Keratinocyte (primary cell): ENCODE measurements around the gene TNNC2. TPM values are rescaled to one million over a fixed set of nuclear protein-coding genes. Genes with fewer than 3 reads are reported as not detected.
"Not testable (repeated sequence)": the region's sequence is repeated elsewhere in the genome, so short reads cannot be mapped to it uniquely, and the experiment has no call there.

ENCODE experiments used
- DNase-seq: peaks from one replicate; pipeline ENCODE4 v3.0.0-alpha.2; 2011; ENCODE audit warnings: low read depth, missing footprints, low spot score
- FAIRE-seq: peaks from 2 replicates; lab custom pipeline; 2011; peaks lifted over from hg19 to GRCh38; lab: Jason Lieb, UNC
- H2AFZ ChIP-seq: 2 replicates; pipeline ENCODE4 v1.6.0; 2012; ENCODE audit warnings: low read length, control low read depth, inconsistent platforms; ENCODE audit not compliant: control insufficient read depth
- H3K27ac ChIP-seq: 2 replicates; pipeline ENCODE4 v1.5.1; 2011; ENCODE audit warnings: low read length; ENCODE audit not compliant: control insufficient read depth, insufficient read depth
- H3K27me3 ChIP-seq: 3 replicates; pipeline ENCODE4 v1.6.0; 2011; ENCODE audit warnings: low read length; ENCODE audit not compliant: control insufficient read depth, insufficient read depth; ENCODE audit errors: extremely low read depth
- H3K36me3 ChIP-seq, 2 experiments: 2 replicates in 1 of 2; 3 replicates in 1 of 2; pipeline ENCODE4 v1.5.1; 2011; ENCODE audit warnings: low read length in 2 of 2, mild to moderate bottlenecking in 1 of 2; ENCODE audit not compliant: control insufficient read depth in 2 of 2, insufficient read depth in 2 of 2; ENCODE audit errors: extremely low read depth in 1 of 2
- H3K4me1 ChIP-seq: 3 replicates; pipeline ENCODE4 v1.5.1; 2011; ENCODE audit warnings: low read length; ENCODE audit not compliant: control insufficient read depth, insufficient read depth; ENCODE audit errors: extremely low read depth
- H3K4me2 ChIP-seq: 3 replicates; pipeline ENCODE4 v1.6.0; 2011; ENCODE audit warnings: low read depth, low read length; ENCODE audit not compliant: control insufficient read depth, insufficient read depth; ENCODE audit errors: extremely low read depth
- H3K4me3 ChIP-seq, 3 experiments: fragments of 200-600 bp in 1 of 3; sonication (generic) in 1 of 3; 2 replicates in 2 of 3; 3 replicates in 1 of 3; pipeline ENCODE4 v1.5.1; 2011 to 2016; ENCODE audit warnings: low read length in 3 of 3, mild to moderate bottlenecking in 3 of 3, control low read depth in 2 of 3, inconsistent platforms in 1 of 3, low read depth in 1 of 3, mixed read lengths in 1 of 3, mixed run types in 1 of 3, moderate library complexity in 1 of 3; ENCODE audit not compliant: control insufficient read depth in 2 of 3, insufficient read depth in 2 of 3; ENCODE audit errors: extremely low read depth in 1 of 3
- H3K79me2 ChIP-seq: 2 replicates; pipeline ENCODE4 v1.6.0; 2012; ENCODE audit warnings: low read length; ENCODE audit not compliant: control insufficient read depth, insufficient read depth
- H3K9ac ChIP-seq: 3 replicates; pipeline ENCODE4 v1.6.0; 2011; ENCODE audit warnings: low read length; ENCODE audit not compliant: control insufficient read depth, insufficient read depth; ENCODE audit errors: extremely low read depth
- H3K9me1 ChIP-seq: 3 replicates; pipeline ENCODE4 v1.6.0; 2011; ENCODE audit warnings: low read length; ENCODE audit not compliant: control insufficient read depth, insufficient read depth; ENCODE audit errors: extremely low read depth
- H3K9me3 ChIP-seq: 2 replicates; pipeline ENCODE4 v1.5.1; 2012; ENCODE audit warnings: low read depth, low read length; ENCODE audit not compliant: control insufficient read depth
- H4K20me1 ChIP-seq: 3 replicates; pipeline ENCODE4 v1.6.0; 2011; ENCODE audit warnings: low read length; ENCODE audit not compliant: control insufficient read depth, insufficient read depth; ENCODE audit errors: extremely low read depth
- EZH2 ChIP-seq: IDR thresholded peaks from one replicate; pipeline ENCODE4 v1.6.1; 2012; ENCODE audit warnings: inconsistent platforms, mild to moderate bottlenecking, low read length, moderate library complexity
- dilution Hi-C: fragments of 300-500 bp; cut with MboI; formaldehyde crosslinking; loops from one replicate; pipeline ENCODE4 v1.7.0; 2020; ENCODE audit warnings: low sequenced_read_pairs; ENCODE audit not compliant: extremely low pct_ligation_motif_present
- polyA plus RNA-seq, 5 experiments: library from polyadenylated mRNA; depleted of rRNA in 3 of 5; stranded (reverse) in 3 of 5; stranded (forward) in 1 of 5; unstranded in 1 of 5; fragments of >200 nt; gene quantifications; 1 replicate in 1 of 5; 2 replicates in 3 of 5; 3 replicates in 1 of 5; pipeline versions ENCODE4 v1.2.1 to v1.2.3, GENCODE V29; 2011 to 2012; ENCODE audit warnings: missing spikeins in 2 of 5, low read depth in 1 of 5, low replicate concordance in 1 of 5
- TF ChIP-seq, protein P1 (sequence below), 3 experiments: IDR thresholded peaks in 1 of 3; conservative IDR thresholded peaks in 1 of 3; optimal IDR thresholded peaks in 1 of 3; 2 replicates in 2 of 3; 3 replicates in 1 of 3; pipeline versions ENCODE3 to v1.5.1; 2011; ENCODE audit warnings: low read length in 3 of 3, mild to moderate bottlenecking in 3 of 3, moderate library complexity in 2 of 3, control low read depth in 1 of 3, inconsistent platforms in 1 of 3; ENCODE audit not compliant: insufficient read depth in 2 of 3; ENCODE audit errors: extremely low read depth in 1 of 3

The TNNC2 gene
- polyA plus RNA-seq, 1 donor (not counting 4 experiments of a cell fraction or from before 2014, with no cell fraction given), result 0.16 TPM

DNA sequence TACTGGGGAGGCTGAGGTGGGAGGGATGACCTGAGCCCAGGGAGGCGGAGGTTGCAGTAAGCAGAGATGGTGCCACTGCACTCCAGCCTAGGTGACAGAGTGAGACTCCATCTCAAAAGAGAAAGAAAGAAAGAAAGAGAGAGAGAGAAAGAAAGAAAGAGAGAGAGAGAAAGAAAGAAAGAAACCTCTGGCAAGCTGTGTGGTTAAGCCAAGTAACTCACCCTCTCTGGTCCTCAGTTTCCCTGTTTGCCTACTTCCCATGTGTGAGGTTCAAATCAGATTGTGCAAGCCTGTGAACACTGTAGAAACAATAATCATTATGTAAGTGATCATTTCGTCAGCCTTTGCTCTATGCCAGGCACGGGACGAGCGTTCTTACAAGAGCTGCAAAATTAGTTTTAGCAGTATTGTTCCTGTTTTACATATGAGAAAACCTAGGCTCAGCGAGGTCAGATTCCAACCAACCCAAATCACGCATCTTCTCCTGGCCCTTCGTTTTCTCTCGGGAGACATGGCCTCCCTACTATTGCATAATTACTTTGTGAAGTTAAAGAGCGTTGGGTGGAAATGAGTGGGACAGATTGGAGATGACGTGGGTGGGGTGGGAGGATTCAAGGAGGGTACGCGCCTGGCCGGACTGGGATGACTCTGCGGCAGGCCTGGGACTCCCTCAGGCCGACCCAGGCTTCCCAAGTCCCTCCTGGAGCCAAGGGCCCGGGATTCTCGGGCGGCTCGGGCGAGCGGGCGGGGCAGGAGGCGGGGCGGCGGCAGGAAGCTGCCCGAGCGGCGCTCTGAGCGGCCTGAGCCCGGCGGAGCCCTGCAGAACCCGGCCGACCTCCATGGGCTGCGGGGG, 6.1 kb upstream of the TNNC2 start, which contains the start of gene SNX21:
TSS of gene SNX21 (plus strand) at position 770 of the 853 bp plus-strand sequence. CDS start 121 bp downstream, outside the sequence.
- Histone ChIP-seq H3K4me3 (peak within 1 kb of the TSS; percentile 57 to 85 (median 61)), H3K4me2 (peak within 1 kb of the TSS; percentile 86), H3K9ac (peak within 1 kb of the TSS; percentile 82), H3K36me3 (no peaks in the 10 kb centered on the region), H3K4me1 (peaks cover 24% of the 10 kb centered on the region), H3K27ac (peak within 1 kb of the TSS; percentile 77), H4K20me1 (no peaks in the 10 kb centered on the region), H3K27me3 (no peaks in the 10 kb centered on the region), H3K79me2 (no peaks in the 10 kb centered on the region), H2AFZ (peak within 1 kb of the TSS; percentile 95), H3K9me3 (no peaks in the 10 kb centered on the region), H3K9me1 (peaks cover 2% of the 10 kb centered on the region)
- DNase-seq (no peak), FAIRE-seq (no peak)
- TF ChIP-seq, protein P1, sequence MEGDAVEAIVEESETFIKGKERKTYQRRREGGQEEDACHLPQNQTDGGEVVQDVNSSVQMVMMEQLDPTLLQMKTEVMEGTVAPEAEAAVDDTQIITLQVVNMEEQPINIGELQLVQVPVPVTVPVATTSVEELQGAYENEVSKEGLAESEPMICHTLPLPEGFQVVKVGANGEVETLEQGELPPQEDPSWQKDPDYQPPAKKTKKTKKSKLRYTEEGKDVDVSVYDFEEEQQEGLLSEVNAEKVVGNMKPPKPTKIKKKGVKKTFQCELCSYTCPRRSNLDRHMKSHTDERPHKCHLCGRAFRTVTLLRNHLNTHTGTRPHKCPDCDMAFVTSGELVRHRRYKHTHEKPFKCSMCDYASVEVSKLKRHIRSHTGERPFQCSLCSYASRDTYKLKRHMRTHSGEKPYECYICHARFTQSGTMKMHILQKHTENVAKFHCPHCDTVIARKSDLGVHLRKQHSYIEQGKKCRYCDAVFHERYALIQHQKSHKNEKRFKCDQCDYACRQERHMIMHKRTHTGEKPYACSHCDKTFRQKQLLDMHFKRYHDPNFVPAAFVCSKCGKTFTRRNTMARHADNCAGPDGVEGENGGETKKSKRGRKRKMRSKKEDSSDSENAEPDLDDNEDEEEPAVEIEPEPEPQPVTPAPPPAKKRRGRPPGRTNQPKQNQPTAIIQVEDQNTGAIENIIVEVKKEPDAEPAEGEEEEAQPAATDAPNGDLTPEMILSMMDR (optimal IDR thresholded peaks at IDR 0.05 in 1 of 3, IDR thresholded peaks at IDR 0.05 in 1 of 3, conservative IDR thresholded peaks at IDR 0.05 in 1 of 3; ENCODE audit: extremely low read depth in 1 of 3, insufficient read depth in 2 of 3, low read length in 3 of 3), result no peak
- dilution Hi-C loops, result no loop called here

DNA sequence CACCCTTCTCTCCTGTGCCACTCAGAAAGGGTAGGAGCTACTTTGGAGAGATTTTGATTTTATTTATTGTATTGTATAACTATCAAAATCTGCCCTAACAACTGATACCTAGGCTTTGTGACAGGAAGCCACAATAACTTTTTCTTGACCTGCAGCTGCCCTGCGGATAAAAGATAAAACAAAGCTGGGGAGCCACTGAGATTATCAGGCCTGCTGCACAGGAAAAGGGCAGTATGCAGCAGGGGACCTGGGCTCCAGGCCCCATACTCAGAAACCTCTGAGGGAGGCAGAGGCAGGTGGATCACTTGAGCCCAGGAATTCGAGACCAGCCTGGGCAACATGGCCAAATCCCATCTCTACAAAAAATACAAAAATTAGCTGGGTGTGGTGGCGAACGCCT, 5.5 kb upstream of the TNNC2 start:
- H4K20me1 ChIP-seq, result no peaks in the 10 kb centered on the region
- FAIRE-seq, result no peak
- TF ChIP-seq, protein P1 (optimal IDR thresholded peaks at IDR 0.05 in 1 of 3, IDR thresholded peaks at IDR 0.05 in 1 of 3, conservative IDR thresholded peaks at IDR 0.05 in 1 of 3; ENCODE audit: extremely low read depth in 1 of 3, insufficient read depth in 2 of 3, low read length in 3 of 3), result no peak
- TF ChIP-seq EZH2, result no peak
- peaks cover 2% of the 10 kb centered on the region for H3K9me1 ChIP-seq
- no peaks in the 10 kb centered on the region for H3K79me2 ChIP-seq
- dilution Hi-C loops, result no loop called here
- H3K9me3 ChIP-seq, result no peaks in the 10 kb centered on the region
- peak overlapping the region; percentile 82 for H3K9ac ChIP-seq
- no peak overlapping the region for H2AFZ ChIP-seq
- no peaks in the 10 kb centered on the region for H3K36me3 ChIP-seq
- peaks cover 24% of the 10 kb centered on the region for H3K4me1 ChIP-seq
- H3K27me3 ChIP-seq, result no peaks in the 10 kb centered on the region
- no peak overlapping the region for H3K27ac ChIP-seq
- H3K4me3 ChIP-seq, result no peak overlapping the region
- no peak overlapping the region for H3K4me2 ChIP-seq
- no peak for DNase-seq

DNA sequence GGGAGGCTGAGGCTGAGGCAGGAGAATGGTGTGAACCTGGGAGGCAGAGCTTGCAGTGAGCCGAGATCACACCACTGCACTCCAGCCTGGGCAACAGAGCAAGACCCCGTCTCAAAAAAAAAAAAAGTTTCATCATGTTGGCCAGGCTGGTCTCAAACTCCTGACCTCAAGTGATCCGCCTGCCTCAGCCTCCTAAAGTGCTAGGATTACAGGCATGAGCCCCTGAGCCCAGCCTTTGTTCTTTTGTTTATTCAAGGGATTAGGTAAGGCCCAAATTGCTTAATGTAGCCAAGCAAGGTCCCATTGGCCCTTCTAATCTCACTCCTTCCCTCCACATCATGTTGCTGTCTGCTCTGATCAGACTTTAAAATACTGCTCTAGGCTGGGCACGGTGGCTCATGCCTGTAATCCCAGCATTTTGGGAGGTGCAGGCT, 2.6 kb upstream of the TNNC2 start:
- dilution Hi-C loops, H3K4me2 ChIP-seq, H3K79me2 ChIP-seq, H2AFZ ChIP-seq, DNase-seq, H3K4me3 ChIP-seq, H3K9me1 ChIP-seq, H3K36me3 ChIP-seq, FAIRE-seq, H3K27ac ChIP-seq, H3K9ac ChIP-seq, H4K20me1 ChIP-seq, H3K9me3 ChIP-seq, H3K27me3 ChIP-seq: not testable (repeated sequence)
- H3K4me1 ChIP-seq, result peaks cover 11% of the 10 kb centered on the region
